IPS-18a (cell line): ENCODE data around the gene MTAP.

Experiments
- H3K27ac ChIP-seq: one replicate; pipeline ENCODE4 v1.5.1; 2013; ENCODE audit warnings: low read length
- H3K27me3 ChIP-seq: one replicate; pipeline ENCODE4 v1.6.1; 2013; ENCODE audit warnings: mild to moderate bottlenecking, low read length; ENCODE audit not compliant: control insufficient read depth, insufficient read depth
- H3K36me3 ChIP-seq: one replicate; pipeline ENCODE4 v1.6.1; 2013; ENCODE audit warnings: low read depth, low read length; ENCODE audit not compliant: control insufficient read depth
- H3K4me1 ChIP-seq: one replicate; pipeline ENCODE4 v1.6.1; 2013; ENCODE audit warnings: low read depth, low read length; ENCODE audit not compliant: control insufficient read depth
- H3K4me3 ChIP-seq: one replicate; pipeline ENCODE4 v1.5.1; 2013; ENCODE audit warnings: low read length
- H3K9ac ChIP-seq: one replicate; pipeline ENCODE4 v1.6.1; 2013; ENCODE audit warnings: mild to moderate bottlenecking, low read length, moderate library complexity
- H3K9me3 ChIP-seq: one replicate; pipeline ENCODE4 v1.6.1; 2013; ENCODE audit warnings: low read depth, low read length; ENCODE audit not compliant: control insufficient read depth

Gene MTAP

GRCh38 chr9:21806644-21807043 lies 4.2 kb downstream of the MTAP start:
- no peak overlapping the region for H3K9ac ChIP-seq
- H3K27me3 ChIP-seq = peaks cover under 1% of the 10 kb centered on the region
- no peak overlapping the region for H3K27ac ChIP-seq
- no peak overlapping the region for H3K4me3 ChIP-seq
- H3K9me3 ChIP-seq = no peaks in the 10 kb centered on the region
- peaks cover 46% of the 10 kb centered on the region for H3K36me3 ChIP-seq
- peaks cover 22% of the 10 kb centered on the region for H3K4me1 ChIP-seq

DNA sequence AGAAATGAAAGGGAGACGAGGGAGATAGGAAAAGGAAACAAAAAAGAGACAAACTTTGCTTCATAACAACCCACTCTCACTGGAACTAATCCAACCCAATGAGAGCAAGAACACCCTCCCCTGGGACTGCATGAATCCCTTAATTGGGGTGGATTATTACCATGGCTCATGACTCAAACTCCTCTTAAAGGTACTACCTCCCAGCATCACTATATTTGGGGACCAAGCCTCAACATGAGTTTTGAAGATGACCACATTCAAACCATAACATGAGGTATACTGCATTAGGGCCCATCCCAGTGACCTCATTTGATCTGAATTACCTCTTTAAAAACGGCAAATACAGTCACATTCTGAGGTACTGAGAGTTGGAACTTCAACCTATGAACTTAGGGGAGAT lies 8.0 kb downstream of the MTAP start:
- no peaks in the 10 kb centered on the region for H3K27me3 ChIP-seq
- no peak overlapping the region for H3K27ac ChIP-seq
- H3K9me3 ChIP-seq = no peaks in the 10 kb centered on the region
- peaks cover 47% of the 10 kb centered on the region for H3K36me3 ChIP-seq
- H3K9ac ChIP-seq = no peak overlapping the region
- no peak overlapping the region for H3K4me3 ChIP-seq
- peaks cover 5% of the 10 kb centered on the region for H3K4me1 ChIP-seq

DNA sequence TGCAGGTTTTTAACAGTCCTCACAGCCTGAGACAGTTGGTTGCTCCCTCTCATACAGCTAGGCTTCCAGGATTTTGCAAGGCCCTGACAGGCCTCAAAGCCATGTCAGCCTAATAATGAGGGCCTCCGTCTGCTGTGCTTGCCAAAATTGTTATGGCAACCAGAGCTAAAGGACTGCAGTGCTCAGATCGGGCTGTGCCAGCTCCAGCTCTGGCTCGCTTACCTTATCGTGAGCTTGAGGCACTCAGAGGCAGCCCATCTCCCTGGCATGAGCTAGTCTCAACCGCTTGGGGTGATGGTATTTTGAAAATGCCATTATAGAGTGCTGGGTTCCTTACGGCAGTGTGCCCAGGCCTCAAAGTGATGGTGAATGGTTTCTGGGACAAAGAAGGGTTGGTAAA lies 8.4 kb downstream of the MTAP start:
- H3K9ac ChIP-seq = no peak overlapping the region
- H3K36me3 ChIP-seq = peaks cover 48% of the 10 kb centered on the region

GRCh38 chr9:21811914-21812313 lies 9.5 kb downstream of the MTAP start:
- no peaks in the 10 kb centered on the region for H3K4me1 ChIP-seq
- H3K4me3 ChIP-seq = no peak overlapping the region
- H3K27ac ChIP-seq = no peak overlapping the region
- no peaks in the 10 kb centered on the region for H3K9me3 ChIP-seq
- peaks cover 59% of the 10 kb centered on the region for H3K36me3 ChIP-seq
- no peaks in the 10 kb centered on the region for H3K27me3 ChIP-seq
- H3K9ac ChIP-seq = no peak overlapping the region

More for the DNA sequence above, 8.4 kb downstream of the MTAP start:
- no peak overlapping the region for H3K27ac ChIP-seq
- H3K9me3 ChIP-seq = no peaks in the 10 kb centered on the region
- no peaks in the 10 kb centered on the region for H3K27me3 ChIP-seq
- peaks cover under 1% of the 10 kb centered on the region for H3K4me1 ChIP-seq
- no peak overlapping the region for H3K4me3 ChIP-seq

DNA sequence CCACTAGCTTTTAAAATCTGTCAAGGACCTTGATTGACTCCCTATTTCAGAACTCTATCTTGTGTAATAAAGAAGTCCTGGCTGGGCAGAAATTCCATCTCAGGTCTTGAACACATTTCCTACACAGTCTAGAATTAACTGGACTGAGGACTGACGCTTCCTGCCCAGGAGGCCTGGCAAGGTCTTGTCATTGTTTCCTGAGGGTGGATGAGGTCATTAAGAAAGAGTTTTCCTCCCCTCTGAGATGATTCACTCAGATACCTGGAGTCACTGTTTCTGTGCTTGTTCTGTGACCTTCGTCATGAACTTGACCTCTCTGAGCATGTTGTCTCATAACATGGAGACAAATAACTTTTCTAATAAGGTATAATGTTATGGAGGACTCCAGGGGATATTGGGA lies 10.0 kb downstream of the MTAP start:
- H3K4me1 ChIP-seq = no peaks in the 10 kb centered on the region
- H3K36me3 ChIP-seq = peaks cover 64% of the 10 kb centered on the region
- no peaks in the 10 kb centered on the region for H3K27me3 ChIP-seq
- H3K4me3 ChIP-seq = no peak overlapping the region
- H3K9ac ChIP-seq = no peak overlapping the region
- no peak overlapping the region for H3K27ac ChIP-seq
- no peaks in the 10 kb centered on the region for H3K9me3 ChIP-seq

DNA sequence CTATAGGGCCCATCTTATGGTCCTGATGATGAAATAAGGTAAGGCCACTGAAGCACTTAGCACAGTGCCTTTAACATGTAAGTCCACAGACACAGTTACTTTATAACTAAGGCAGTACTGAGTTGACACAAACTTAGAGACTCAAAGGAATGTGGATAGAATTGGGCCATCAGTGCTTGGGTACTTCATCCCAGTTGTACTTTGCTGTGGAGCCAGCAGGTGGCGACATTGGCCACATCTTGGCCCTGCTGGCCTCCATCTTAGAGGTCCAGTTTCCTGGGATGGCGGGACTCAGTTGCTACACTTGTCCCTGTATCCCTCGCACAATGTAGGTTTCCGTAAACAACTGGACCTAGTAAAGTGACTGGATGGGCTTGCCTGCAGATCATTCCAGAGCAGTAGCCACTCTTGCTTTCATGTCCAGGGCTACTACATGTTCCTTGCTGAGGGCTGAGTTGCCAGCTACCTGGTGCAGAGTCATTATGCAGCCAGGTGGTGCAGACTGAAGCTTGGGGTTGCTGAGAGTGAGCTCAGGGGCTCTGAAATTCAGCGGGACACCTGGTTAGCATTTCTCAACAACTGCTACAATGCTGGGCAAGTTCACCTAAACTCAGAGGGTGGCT lies 10.6 kb downstream of the MTAP start:
- Histone ChIP-seq H3K4me1 (no peaks in the 10 kb centered on the region), H3K27ac (no peak overlapping the region), H3K9me3 (no peaks in the 10 kb centered on the region), H3K36me3 (peaks cover 66% of the 10 kb centered on the region), H3K27me3 (no peaks in the 10 kb centered on the region), H3K9ac (no peak overlapping the region), H3K4me3 (no peak overlapping the region)

GRCh38 chr9:21813575-21814473 lies 11.4 kb downstream of the MTAP start:
- Histone ChIP-seq H3K27ac (no peak overlapping the region), H3K9ac (no peak overlapping the region), H3K9me3 (no peaks in the 10 kb centered on the region), H3K36me3 (peaks cover 66% of the 10 kb centered on the region), H3K4me1 (no peaks in the 10 kb centered on the region), H3K27me3 (no peaks in the 10 kb centered on the region), H3K4me3 (no peak overlapping the region)

- Histone ChIP-seq H3K27me3 (no peaks in the 10 kb centered on the region), H3K27ac (no peak overlapping the region), H3K4me3 (no peak overlapping the region), H3K9me3 (no peaks in the 10 kb centered on the region), H3K36me3 (peaks cover 59% of the 10 kb centered on the region), H3K4me1 (no peaks in the 10 kb centered on the region), H3K9ac (no peak overlapping the region)
Measured at GRCh38 chr9:21815643-21816042, 13.2 kb downstream of the MTAP start.

DNA sequence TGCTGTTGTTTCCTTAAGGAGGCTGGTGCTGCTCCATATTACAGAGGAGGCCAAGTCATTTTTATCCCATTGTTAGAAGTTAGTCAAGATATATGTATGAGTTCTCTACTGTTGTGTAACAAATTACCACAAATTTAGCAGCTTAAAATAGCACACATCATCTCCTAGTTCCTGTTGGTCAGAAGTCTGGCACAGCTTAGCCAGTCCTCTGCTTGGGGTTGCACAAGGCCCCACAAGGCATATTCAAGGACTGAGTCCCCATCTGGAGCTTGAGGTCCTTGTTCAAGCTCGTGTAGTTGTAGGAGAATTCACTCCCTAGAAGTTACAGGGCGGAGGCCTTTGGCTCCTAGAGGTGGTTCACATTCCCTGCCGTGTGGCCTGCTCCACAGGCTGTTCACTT lies 14.7 kb downstream of the MTAP start:
- Histone ChIP-seq H3K9me3 (no peaks in the 10 kb centered on the region), H3K4me3 (no peak overlapping the region), H3K4me1 (no peaks in the 10 kb centered on the region), H3K36me3 (peaks cover 45% of the 10 kb centered on the region), H3K27ac (no peak overlapping the region), H3K9ac (no peak overlapping the region), H3K27me3 (no peaks in the 10 kb centered on the region)

DNA sequence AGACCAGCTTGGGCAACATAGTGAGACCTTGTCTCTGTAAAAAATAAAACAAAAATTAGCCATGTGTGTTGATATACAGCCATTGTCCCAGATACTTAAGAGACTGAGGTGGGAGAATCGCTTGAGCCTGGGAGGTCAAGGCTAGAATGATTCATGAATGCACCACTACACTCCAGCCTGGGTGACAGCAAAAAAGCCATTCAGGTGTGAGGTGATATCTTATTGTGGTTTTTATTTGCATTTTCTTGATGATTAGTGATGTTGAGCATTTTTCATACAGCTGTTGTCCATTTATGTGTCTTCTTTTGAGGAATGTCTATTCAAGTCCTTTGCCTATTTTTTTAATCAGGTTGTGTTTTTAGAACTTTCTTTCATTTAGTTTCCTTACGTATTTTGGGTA lies 23.2 kb downstream of the MTAP start:
- no peak overlapping the region for H3K27ac ChIP-seq
- no peak overlapping the region for H3K9ac ChIP-seq
- H3K36me3 ChIP-seq = peaks cover 52% of the 10 kb centered on the region
- H3K27me3 ChIP-seq = no peaks in the 10 kb centered on the region
- H3K4me3 ChIP-seq = no peak overlapping the region
- H3K4me1 ChIP-seq = no peaks in the 10 kb centered on the region
- no peaks in the 10 kb centered on the region for H3K9me3 ChIP-seq

GRCh38 chr9:21828853-21829410 lies 26.5 kb downstream of the MTAP start:
- H3K36me3 ChIP-seq = peaks cover 80% of the 10 kb centered on the region
- no peaks in the 10 kb centered on the region for H3K9me3 ChIP-seq
- no peaks in the 10 kb centered on the region for H3K4me1 ChIP-seq
- no peak overlapping the region for H3K4me3 ChIP-seq
- no peak overlapping the region for H3K9ac ChIP-seq
- H3K27ac ChIP-seq = no peak overlapping the region
- H3K27me3 ChIP-seq = no peaks in the 10 kb centered on the region
